Gastrocnemius medialis (tissue), 4 donors: ENCODE results near the gene OR1L6. TPM values are rescaled to one million over a fixed set of nuclear protein-coding genes. Genes with fewer than 3 reads are reported as not detected.
A peak's percentile ranks its signal among the peaks of the same experiment; 100 is the strongest.

Source experiments
- ATAC-seq, 2 donors: fragments of 150-250 bp; one replicate each; pipeline ENCODE4 v1.9.1; 2016
- DNase-seq, 2 donors: peaks; one replicate each; pipeline ENCODE4 v3.0.0-alpha.2; 2019
- H3K27ac ChIP-seq, 4 donors: fragments of 200-600 bp; sonication (generic); 1 replicate in 1 of 4; 2 replicates in 3 of 4; pipeline ENCODE4 v1.5.1; 2016 to 2018; ENCODE audit warnings: mild to moderate bottlenecking in 2 of 4, moderate library complexity in 1 of 4
- H3K27me3 ChIP-seq, 3 donors: fragments of 200-600 bp; sonication (generic) in 2 of 3; 1 replicate in 1 of 3; 2 replicates in 2 of 3; pipeline versions ENCODE4 v1.5.1 to v1.6.0; 2016 to 2019; ENCODE audit warnings: mild to moderate bottlenecking in 1 of 3, moderate library complexity in 1 of 3
- H3K36me3 ChIP-seq, 2 donors: fragments of 200-600 bp; sonication (generic) in 1 of 2; one replicate each; pipeline ENCODE4 v1.5.1; 2017 to 2018
- H3K4me1 ChIP-seq, 2 donors: fragments of 200-600 bp; sonication (generic) in 1 of 2; one replicate each; pipeline ENCODE4 v1.5.1; 2016 to 2017; ENCODE audit warnings: mild to moderate bottlenecking in 2 of 2
- H3K4me3 ChIP-seq, 4 donors: fragments of 200-600 bp; sonication (generic) in 3 of 4; 1 replicate in 1 of 4; 2 replicates in 3 of 4; pipeline ENCODE4 v1.5.1; 2016 to 2019; ENCODE audit warnings: mild to moderate bottlenecking in 2 of 4
- H3K9me3 ChIP-seq, 3 donors: fragments of 200-600 bp; sonication (generic) in 2 of 3; 1 replicate in 1 of 3; 2 replicates in 2 of 3; pipeline ENCODE4 v1.5.1; 2016 to 2019
- POLR2A ChIP-seq, 2 donors: fragments of 450-650 bp; IDR thresholded peaks; one replicate each; pipeline ENCODE4 v1.6.1; 2017; ENCODE audit warnings: antibody characterized with exemption in 2 of 2, mild to moderate bottlenecking in 2 of 2, moderate library complexity in 2 of 2
- in situ Hi-C, 4 donors: fragments of 200-750 bp; cut with MboI; loops; one replicate each; pipeline versions ENCODE4 v1.15.0 to v1.8.0; 2017; ENCODE audit warnings: low sequenced_read_pairs in 4 of 4
- intact Hi-C: fragments of 100-400 bp; cut with DNase I; formaldehyde crosslinking; loops from one replicate; pipeline ENCODE4 v1.15.1; 2023; ENCODE audit warnings: low total_unique reads
- total RNA-seq, 4 donors: library from RNA; depleted of rRNA; stranded (reverse); fragments of >200 nt; gene quantifications; one replicate each; pipeline versions ENCODE4 v1.1.0 to v1.2.3, GENCODE V29; 2016
- TF ChIP-seq, protein P1 (sequence below), 5 experiments: fragments of 450-650 bp in 3 of 5; fragments of 200-600 bp in 2 of 5; sonication (generic) in 2 of 5; IDR thresholded peaks in 4 of 5; conservative IDR thresholded peaks in 1 of 5; 1 replicate in 4 of 5; 2 replicates in 1 of 5; pipeline ENCODE4 v1.5.1; 2016 to 2019; ENCODE audit warnings: antibody characterized with exemption in 5 of 5, mild to moderate bottlenecking in 3 of 5, moderate library complexity in 3 of 5

OR1L6 gene
- total RNA-seq, 4 donors from 2014 or later, result not detected

DNA sequence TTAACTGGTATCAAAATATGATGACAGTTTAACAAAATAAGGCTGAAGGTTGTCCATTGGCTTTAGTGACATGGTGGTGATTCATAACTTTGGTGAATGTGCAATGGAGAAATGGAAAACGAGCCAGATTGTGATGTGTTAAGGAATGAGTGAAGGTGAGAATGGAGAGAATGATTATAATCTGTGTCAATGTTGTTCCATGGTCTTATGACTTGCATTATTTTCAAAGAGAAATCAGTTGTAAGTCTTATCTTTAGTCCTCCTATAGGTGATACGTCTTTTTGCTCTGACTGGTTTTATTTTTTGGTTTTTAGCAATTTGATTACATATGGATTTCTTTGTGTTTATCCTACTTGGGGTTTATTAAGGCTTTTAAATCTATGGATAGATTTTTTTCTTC is 12.7 kb downstream of the OR1L6 start:
- DNase-seq (no peak), ATAC-seq (no peak)
- Histone ChIP-seq H3K4me3 (no peak overlapping the region), H3K27ac (no peak overlapping the region), H3K4me1 (no peaks in the 10 kb centered on the region), H3K27me3 (no peaks in the 10 kb centered on the region), H3K36me3 (no peaks in the 10 kb centered on the region), H3K9me3 (peaks cover 0 to 3% (median 0%) of the 10 kb centered on the region in 3 donors)
- in situ Hi-C loops (no loop called here), intact Hi-C loops (no loop called here)
- TF ChIP-seq, protein P1, sequence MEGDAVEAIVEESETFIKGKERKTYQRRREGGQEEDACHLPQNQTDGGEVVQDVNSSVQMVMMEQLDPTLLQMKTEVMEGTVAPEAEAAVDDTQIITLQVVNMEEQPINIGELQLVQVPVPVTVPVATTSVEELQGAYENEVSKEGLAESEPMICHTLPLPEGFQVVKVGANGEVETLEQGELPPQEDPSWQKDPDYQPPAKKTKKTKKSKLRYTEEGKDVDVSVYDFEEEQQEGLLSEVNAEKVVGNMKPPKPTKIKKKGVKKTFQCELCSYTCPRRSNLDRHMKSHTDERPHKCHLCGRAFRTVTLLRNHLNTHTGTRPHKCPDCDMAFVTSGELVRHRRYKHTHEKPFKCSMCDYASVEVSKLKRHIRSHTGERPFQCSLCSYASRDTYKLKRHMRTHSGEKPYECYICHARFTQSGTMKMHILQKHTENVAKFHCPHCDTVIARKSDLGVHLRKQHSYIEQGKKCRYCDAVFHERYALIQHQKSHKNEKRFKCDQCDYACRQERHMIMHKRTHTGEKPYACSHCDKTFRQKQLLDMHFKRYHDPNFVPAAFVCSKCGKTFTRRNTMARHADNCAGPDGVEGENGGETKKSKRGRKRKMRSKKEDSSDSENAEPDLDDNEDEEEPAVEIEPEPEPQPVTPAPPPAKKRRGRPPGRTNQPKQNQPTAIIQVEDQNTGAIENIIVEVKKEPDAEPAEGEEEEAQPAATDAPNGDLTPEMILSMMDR (IDR thresholded peaks at IDR 0.05 in 4 of 5, conservative IDR thresholded peaks at IDR 0.05 in 1 of 5), result no peak
- no peak for TF ChIP-seq POLR2A (IDR thresholded peaks at IDR 0.05)

DNA sequence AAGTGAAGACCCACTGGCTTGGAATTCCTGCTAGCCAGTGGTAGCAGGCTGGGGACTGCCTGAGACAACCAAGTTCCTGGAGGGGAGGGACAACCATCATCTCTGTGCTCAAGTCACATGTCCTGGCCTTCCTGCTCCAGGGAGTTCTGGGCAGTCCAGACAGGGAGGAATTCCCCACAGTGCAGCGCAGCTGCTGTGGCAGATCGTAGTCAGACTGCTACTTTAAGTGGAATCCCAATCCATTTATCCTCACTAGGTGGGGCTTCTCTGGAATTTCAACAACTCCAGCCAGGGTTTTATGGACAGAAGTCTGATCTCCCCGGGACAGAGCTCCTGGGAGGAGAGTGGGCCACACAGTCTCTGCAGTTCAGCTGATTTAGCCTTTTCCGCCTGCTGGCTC is 25.7 kb downstream of the OR1L6 start:
- TF ChIP-seq, protein P1 (IDR thresholded peaks at IDR 0.05 in 4 of 5, conservative IDR thresholded peaks at IDR 0.05 in 1 of 5), result no peak
- TF ChIP-seq POLR2A (IDR thresholded peaks at IDR 0.05), result no peak
- DNase-seq (no peak), ATAC-seq (no peak)
- intact Hi-C loops, result no loop called here
- H3K27ac ChIP-seq, result no peak overlapping the region
- no peaks in the 10 kb centered on the region for H3K9me3 ChIP-seq
- in situ Hi-C loops, result no loop called here
- H3K27me3 ChIP-seq, result no peaks in the 10 kb centered on the region
- no peaks in the 10 kb centered on the region for H3K4me1 ChIP-seq
- no peak overlapping the region for H3K4me3 ChIP-seq
- no peaks in the 10 kb centered on the region for H3K36me3 ChIP-seq

DNA sequence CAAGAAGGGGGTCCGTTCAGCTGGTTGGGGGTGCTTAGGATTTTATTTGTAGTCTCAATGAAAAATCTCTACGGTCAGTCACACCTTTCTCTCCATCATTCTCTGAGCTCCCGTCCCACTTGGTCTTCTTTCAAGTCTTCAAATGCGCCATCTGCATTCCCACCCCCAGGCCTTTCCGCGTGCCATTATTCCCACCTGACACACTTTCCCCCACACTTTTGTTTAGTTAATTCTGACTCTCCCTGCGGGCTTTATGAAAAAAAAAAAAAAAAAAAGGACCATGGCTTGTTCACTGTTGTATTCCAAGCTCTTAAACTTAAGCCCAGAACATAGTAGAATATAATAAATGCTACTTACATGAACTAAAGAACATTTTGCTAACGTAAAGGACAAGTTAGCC is 34.9 kb downstream of the OR1L6 start:
- intact Hi-C loops, result no loop called here
- in situ Hi-C loops, result no loop called here

DNA sequence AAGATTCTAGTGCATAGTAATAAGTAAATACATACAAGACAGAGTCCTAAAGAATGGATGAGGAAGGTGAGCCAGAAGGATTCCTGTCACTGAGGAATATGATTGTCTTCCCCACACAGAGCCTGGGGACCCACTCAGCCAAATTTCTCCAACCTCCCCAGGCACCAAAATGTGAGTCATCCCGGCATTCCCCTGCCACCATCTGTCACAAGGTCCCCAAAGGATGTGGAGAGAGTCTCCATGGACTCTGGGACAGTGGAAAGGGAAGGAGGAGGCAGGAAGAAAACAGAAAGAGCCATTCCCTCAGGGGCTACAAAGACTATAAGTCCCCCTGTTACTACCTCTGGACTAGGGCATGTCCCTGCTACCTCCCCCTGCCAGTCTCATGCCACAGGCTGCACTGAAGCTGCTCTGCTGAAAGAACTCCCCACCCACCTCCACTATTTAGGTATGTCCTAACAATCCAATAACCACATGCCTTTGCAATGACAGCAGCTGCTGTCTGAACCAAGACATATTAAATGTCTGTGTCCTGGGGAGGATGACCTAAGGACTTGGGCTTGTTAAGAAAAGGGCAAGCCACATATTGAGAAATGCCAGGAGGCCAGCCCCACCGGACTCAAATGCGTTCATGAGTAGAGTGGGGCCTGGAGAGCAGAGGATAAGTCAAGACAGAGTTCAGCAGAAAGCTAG is 36.0 kb downstream of the OR1L6 start:
- Histone ChIP-seq H3K27me3 (no peaks in the 10 kb centered on the region), H3K27ac (no peak overlapping the region), H3K4me1 (no peaks in the 10 kb centered on the region), H3K9me3 (no peaks in the 10 kb centered on the region), H3K4me3 (no peak overlapping the region), H3K36me3 (no peaks in the 10 kb centered on the region)
- in situ Hi-C loops (no loop called here), intact Hi-C loops (no loop called here)
- DNase-seq (no peak), ATAC-seq (peak in 1 of 2 donors; percentile 53)
- no peak for TF ChIP-seq POLR2A (IDR thresholded peaks at IDR 0.05)
- TF ChIP-seq, protein P1 (IDR thresholded peaks at IDR 0.05 in 4 of 5, conservative IDR thresholded peaks at IDR 0.05 in 1 of 5), result no peak

More for the DNA sequence above, 34.9 kb downstream of the OR1L6 start:
- TF ChIP-seq, protein P1 (IDR thresholded peaks at IDR 0.05 in 4 of 5, conservative IDR thresholded peaks at IDR 0.05 in 1 of 5), result no peak
- no peak for TF ChIP-seq POLR2A (IDR thresholded peaks at IDR 0.05)
- Histone ChIP-seq H3K27me3 (no peaks in the 10 kb centered on the region), H3K9me3 (no peaks in the 10 kb centered on the region), H3K36me3 (no peaks in the 10 kb centered on the region), H3K4me1 (no peaks in the 10 kb centered on the region), H3K4me3 (no peak overlapping the region), H3K27ac (no peak overlapping the region)
- DNase-seq (no peak), ATAC-seq (no peak)

DNA sequence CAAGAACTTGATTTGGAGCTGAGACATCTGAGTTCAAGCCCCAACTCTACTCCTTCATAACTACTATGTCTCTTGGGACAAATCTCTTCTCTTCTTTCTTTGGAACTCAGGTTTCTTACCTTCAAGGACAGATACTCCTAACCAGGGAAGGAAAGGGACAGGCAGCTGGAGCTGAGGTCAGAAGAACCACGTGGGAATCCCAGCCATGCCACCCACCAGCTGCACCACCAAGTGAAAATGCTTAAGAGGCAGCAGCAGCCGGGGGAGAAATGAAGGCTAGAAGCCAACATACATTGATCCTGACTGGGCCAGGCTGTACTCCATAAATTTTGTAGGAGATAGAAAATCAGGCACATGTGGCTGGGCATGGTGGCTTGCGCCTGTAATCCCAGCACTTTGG is 37.1 kb downstream of the OR1L6 start:
- DNase-seq (no peak), ATAC-seq (no peak)
- Histone ChIP-seq H3K4me1 (no peaks in the 10 kb centered on the region), H3K9me3 (no peaks in the 10 kb centered on the region), H3K27ac (no peak overlapping the region), H3K36me3 (no peaks in the 10 kb centered on the region), H3K27me3 (no peaks in the 10 kb centered on the region), H3K4me3 (no peak overlapping the region)
- intact Hi-C loops, result no loop called here
- TF ChIP-seq, protein P1 (IDR thresholded peaks at IDR 0.05 in 4 of 5, conservative IDR thresholded peaks at IDR 0.05 in 1 of 5), result no peak
- TF ChIP-seq POLR2A (IDR thresholded peaks at IDR 0.05), result no peak
- in situ Hi-C loops, result no loop called here
